ENCODE results near the gene NUDT14. TPM values are rescaled to one million over a fixed set of nuclear protein-coding genes. Genes with fewer than 3 reads are reported as not detected.

Gene NUDT14
- total and polyA plus RNA-seq, 2 experiments from 2014 or later, result 14.8 to 38.4 TPM

GRCh38 chr14:105219753-105220152, 38.6 kb upstream of the NUDT14 start:
- Histone ChIP-seq H3K79me2 (replicated peaks; ENCODE audit: insufficient read depth) (no peaks in the 10 kb centered on the region), H3K36me3 (ENCODE audit: insufficient read depth) (no peaks in the 10 kb centered on the region), H2AFZ (no peak overlapping the region), H4K20me1 (replicated peaks; ENCODE audit: insufficient read depth) (no peaks in the 10 kb centered on the region), H3K4me2 (no peak overlapping the region), H3K4me3 (no peak overlapping the region), H3K27ac (ENCODE audit: low read depth) (no peak overlapping the region), H3K4me1 (ENCODE audit: insufficient read depth) (no peaks in the 10 kb centered on the region), H3F3A (replicated peaks; ENCODE audit: low read depth) (no peaks in the 10 kb centered on the region), H3K9me2 (ENCODE audit: insufficient read depth) (no peaks in the 10 kb centered on the region), H3K27me3 (ENCODE audit: insufficient read depth) (no peaks in the 10 kb centered on the region)
- Mint-ChIP-seq H3K27me3 (ENCODE audit: insufficient read depth, low read depth, poor library complexity) (peaks cover 10% of the 10 kb centered on the region), H3K9me3 (no peaks in the 10 kb centered on the region; the same call in 2 of the 3 replicates), H3K4me3 (no peak overlapping the region), H3K4me1 (no peaks in the 10 kb centered on the region), H3K36me3 (ENCODE audit: low read depth) (peaks cover 8% of the 10 kb centered on the region; the same call in 2 of the 3 replicates), H3K27ac (no peak overlapping the region)
- ATAC-seq (no peak), DNase-seq (ENCODE audit: low spot score) (no peak)
- TF ChIP-seq ETS1 (IDR thresholded peaks at IDR 0.05) (no peak), NANOG (IDR thresholded peaks at IDR 0.05; ENCODE audit: borderline replicate concordance) (no peak), POLR2AphosphoS5 (IDR thresholded peaks at IDR 0.05; ENCODE audit: low read depth) (no peak), EZH2 (IDR thresholded peaks at IDR 0.05; ENCODE audit: low read depth, unreplicated experiment) (no peak), CTCF (conservative IDR thresholded peaks at IDR 0.05; ENCODE audit: low read depth in 2 of 2) (no peak), CREB1 (CRISPR knock-in tag; IDR thresholded peaks at IDR 0.05; ENCODE audit: low read depth) (no peak)

- no peak overlapping the region for H3K4me2 ChIP-seq
- DNase-seq (ENCODE audit: low spot score), result no peak
- H3K27me3 ChIP-seq (ENCODE audit: insufficient read depth), result no peaks in the 10 kb centered on the region
- no peaks in the 10 kb centered on the region for H4K20me1 ChIP-seq (replicated peaks; ENCODE audit: insufficient read depth)
- H3K4me1 Mint-ChIP-seq, result no peaks in the 10 kb centered on the region
- H3K27ac Mint-ChIP-seq, result no peak overlapping the region
- no peaks in the 10 kb centered on the region for H3K36me3 ChIP-seq (ENCODE audit: insufficient read depth)
- no peak overlapping the region for H3K4me3 ChIP-seq
- no peaks in the 10 kb centered on the region for H3K4me1 ChIP-seq (ENCODE audit: insufficient read depth)
- H3K27me3 Mint-ChIP-seq (ENCODE audit: insufficient read depth, low read depth, poor library complexity), result peaks cover 10% of the 10 kb centered on the region
- no peak overlapping the region for H3K27ac ChIP-seq (ENCODE audit: low read depth)
- peaks cover 8% of the 10 kb centered on the region; the same call in 2 of the 3 replicates for H3K36me3 Mint-ChIP-seq (ENCODE audit: low read depth)
- H2AFZ ChIP-seq, result no peak overlapping the region
- TF ChIP-seq ZNF331 (CRISPR knock-in tag; IDR thresholded peaks at IDR 0.05; ENCODE audit: low read depth) (no peak), ETS1 (IDR thresholded peaks at IDR 0.05) (no peak), EZH2 (IDR thresholded peaks at IDR 0.05; ENCODE audit: low read depth, unreplicated experiment) (no peak), REST (IDR thresholded peaks at IDR 0.05; ENCODE audit: unreplicated experiment) (no peak), CTCF (conservative IDR thresholded peaks at IDR 0.05; ENCODE audit: low read depth in 2 of 2) (no peak)
- no peaks in the 10 kb centered on the region for H3F3A ChIP-seq (replicated peaks; ENCODE audit: low read depth)
- ATAC-seq, result no peak
- no peaks in the 10 kb centered on the region for H3K9me2 ChIP-seq (ENCODE audit: insufficient read depth)
- no peaks in the 10 kb centered on the region; the same call in 2 of the 3 replicates for H3K9me3 Mint-ChIP-seq
- H3K79me2 ChIP-seq (replicated peaks; ENCODE audit: insufficient read depth), result no peaks in the 10 kb centered on the region
- H3K4me3 Mint-ChIP-seq, result no peak overlapping the region
Measured at GRCh38 chr14:105219043-105219612, 38.0 kb upstream of the NUDT14 start.
